Amniotic epithelial cell (primary cell): ENCODE measurements around the gene EMC1.
"Not testable (repeated sequence)": the region's sequence is repeated elsewhere in the genome, so short reads cannot be mapped to it uniquely, and the experiment has no call there.

ENCODE experiments used
- DNase-seq: peaks from one replicate; pipeline ENCODE4 v3.0.0-alpha.2; 2010; ENCODE audit warnings: low read depth

Gene EMC1

DNA sequence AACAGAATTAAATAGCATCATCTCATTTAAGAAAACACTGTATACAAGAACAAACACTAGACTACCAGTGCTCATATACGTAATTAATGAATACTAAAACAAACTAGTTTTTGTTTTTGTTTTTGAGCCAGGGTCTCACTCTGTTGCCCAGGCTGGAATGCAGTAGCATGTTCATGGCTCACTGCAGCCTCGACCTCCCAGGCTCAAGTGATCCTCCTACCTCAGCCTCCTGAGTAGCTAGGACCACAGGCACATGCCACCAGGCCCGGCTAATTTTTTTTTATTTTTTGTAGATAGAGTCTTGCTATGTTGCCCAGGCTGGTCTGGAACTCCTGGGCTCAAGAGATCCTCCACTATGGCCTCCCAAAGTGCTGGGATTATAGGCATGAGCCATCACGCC, 34.7 kb downstream of the EMC1 start:
- DNase-seq: not testable (repeated sequence)

DNA sequence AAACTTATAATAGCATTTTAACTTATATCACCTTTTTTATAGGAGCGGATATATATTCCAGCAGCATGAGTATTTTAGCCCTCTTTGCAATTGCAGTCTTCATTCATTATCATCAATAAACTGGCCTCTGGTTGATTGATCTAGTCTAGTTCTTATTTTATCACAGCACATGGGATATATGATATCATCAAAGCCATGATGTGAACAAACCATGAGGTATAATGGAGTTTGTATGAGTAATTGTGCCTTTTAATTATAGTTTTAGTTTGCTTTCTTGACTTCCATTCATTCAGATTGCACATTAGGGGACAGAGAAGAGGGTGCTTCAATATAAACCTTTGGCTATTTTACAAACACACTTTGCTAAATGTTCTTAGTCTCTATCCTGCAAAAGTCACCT, 37.7 kb downstream of the EMC1 start:
- no peak for DNase-seq

- no peak for DNase-seq
These were observed 39.2 kb downstream of the EMC1 start for GRCh38 chr1:19212167-19212566.

- DNase-seq: no peak
These were observed 40.4 kb downstream of the EMC1 start for GRCh38 chr1:19210772-19211549.

DNA sequence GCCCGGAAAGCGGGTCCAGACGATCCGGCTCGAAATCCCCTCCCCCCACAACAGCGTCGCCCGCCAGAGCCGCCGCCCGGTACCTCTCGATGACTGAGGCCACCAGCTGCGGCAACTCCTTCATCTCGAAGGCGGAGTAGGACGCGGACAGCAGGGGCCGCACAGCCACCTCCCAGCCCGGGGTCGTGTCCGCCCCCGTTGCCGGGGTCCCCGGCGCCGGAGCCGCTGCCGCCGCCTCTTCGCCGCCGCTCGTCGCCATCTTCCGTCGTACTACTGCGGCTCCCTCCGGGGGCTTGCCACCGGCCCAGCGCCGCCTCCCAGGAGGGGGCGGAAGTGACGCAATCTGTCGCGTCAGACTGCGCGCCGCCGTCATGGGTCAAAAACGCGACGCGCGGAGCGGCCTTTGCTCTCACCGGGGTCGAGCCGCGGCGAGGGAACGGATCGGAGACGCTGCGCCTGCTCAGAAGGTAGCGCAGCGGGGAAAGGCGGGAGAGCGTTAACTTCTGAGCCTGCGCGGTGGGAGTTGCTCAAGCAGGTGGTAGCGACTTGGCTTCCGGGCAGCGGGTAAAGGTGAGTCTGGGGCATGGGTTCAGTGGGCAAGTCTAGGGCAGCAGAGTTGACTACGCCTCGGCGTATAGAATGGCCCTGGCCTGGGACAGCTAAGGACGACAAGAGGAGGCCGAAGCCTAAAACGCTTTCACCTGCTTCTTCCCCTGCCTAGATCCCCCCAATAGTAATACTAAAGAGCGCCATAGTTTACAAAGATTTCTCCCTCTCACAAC, 41.1 kb downstream of the EMC1 start, which contains the start of gene UBR4:
Gene UBR4, minus strand, starts transcription at position 277 of the 782 bp plus-strand sequence. Its CDS starts 18 bp downstream, at position 259.
- DNase-seq: peak; percentile 90

GRCh38 chr1:19209439-19209989, 41.8 kb downstream of the EMC1 start:
- DNase-seq: peak; percentile 57

DNA sequence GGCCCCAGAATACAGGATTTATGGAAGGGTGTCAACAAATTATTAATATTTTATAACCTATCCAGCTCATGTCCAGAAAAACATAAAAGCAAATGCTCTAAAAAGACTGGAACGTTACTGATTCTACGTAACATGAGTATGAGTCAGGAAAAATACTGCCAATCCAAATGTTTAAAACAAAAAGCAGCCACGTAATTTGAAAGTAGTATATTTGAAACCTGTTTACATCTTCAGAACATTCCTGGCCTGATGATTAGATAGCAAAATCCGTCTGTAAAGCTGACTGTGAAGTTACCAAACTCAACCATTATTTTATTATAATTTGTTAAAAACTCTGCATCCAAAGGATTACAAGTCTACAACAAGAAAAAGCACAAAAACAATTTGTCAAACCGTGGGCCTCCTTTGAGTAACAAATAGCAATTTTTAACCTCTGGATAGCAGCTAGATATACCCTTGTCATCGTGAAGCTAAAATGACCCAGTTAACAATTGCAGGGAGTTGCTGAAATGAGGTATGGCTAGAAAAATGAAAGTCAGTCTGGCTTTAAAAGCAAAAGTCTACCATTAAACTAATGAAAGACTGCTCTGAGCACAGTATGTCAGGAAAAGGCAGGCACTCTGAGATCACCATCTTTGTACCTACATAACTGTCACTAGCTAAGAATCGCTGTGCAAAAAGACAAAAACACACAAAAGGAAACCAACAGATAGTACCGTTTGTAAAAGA, 42.5 kb downstream of the EMC1 start:
- peak; percentile 84 for DNase-seq

DNA sequence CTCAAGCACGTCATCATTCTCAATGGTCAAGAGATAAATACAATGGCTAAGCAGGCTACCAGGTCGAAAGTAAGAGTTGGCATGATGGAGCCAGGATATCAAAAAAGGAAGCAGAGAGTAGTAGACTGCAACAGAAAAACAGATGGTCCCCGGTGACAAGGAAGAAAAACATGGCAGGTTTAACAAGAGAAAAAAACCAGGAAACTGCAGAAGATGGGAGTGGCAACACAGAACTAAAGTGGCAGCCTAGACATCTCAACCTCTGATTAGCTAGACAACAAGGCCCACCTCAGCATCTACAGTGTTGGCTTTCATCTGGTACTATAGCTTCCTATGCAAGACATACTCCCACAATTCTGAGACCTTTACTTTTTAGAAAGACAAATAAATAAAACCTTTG, 44.4 kb downstream of the EMC1 start:
- DNase-seq: no peak

DNA sequence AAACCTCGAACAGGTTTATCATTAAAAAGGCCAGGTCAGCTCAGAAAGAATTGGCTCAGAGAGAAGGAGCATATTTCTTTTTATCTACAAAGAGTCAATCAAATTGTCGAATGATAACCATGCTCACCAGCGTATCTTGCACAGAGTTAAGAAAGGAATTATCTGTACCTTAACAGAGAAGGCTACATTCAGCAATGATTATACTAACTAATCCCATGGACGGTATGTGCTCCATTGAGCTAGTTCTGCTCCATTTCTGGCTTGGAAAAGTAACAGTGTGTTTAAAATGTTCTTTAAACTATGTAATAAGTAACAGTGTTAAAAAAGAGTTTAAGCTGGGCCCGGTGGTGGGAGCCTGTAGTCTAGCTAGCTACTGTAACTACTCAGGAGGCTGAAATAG, 45.5 kb downstream of the EMC1 start:
- no peak for DNase-seq

DNA sequence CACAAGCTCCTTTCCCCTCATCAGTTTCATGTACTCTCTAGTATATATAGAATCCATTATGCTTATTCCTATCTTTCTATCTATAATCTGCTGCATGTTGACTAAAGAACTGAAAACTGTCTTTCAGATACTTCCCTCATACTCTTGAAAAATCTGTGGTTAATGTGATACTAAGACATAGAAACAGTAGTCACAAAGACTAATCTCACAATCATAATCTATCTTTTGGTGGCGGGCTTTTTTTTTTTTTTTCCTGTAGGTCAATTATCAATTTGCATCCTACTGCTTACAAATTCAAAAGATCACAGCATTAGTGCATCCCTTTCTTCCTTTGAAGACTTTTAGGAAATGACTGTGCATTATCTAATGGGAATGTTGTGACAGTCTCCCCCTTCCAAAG, 45.9 kb downstream of the EMC1 start:
- no peak for DNase-seq

DNA sequence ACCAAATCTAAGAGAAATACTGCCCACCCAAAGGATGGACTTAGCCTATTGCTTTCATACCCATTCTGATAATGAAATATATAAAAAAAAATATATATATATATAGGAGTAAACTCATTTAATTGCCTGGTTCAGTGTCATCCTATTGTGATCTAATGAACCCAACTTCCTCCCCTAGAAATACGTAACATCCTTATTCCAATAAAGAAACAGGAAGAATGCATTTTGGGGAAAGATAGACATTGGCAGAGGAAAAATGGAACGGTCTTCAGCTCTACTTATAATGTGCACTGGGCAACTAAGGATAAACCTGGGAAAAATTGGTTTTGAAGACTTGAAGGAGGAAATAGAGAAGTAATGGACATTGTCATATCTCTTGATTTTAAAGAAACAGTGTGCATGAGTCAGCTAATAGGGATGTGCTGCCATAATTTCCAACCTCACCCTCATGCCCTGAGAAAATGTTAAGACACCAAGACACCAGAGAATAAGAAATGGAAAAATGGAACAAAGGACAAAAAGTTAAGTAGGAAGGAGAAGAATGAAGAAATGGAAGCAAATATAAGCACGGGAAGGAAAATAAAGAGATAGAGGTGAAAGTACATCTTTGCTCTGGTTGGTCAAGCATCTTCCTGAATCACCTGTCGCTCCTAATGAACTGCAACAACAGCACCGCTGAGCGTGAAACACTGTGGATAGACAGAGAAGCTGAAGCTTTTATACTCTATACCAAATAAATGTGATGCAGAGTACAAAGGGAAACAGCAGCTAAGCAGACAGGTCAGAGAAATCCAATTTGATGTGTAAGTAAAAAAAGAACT, 46.7 kb downstream of the EMC1 start:
- DNase-seq: peak; percentile 45

DNA sequence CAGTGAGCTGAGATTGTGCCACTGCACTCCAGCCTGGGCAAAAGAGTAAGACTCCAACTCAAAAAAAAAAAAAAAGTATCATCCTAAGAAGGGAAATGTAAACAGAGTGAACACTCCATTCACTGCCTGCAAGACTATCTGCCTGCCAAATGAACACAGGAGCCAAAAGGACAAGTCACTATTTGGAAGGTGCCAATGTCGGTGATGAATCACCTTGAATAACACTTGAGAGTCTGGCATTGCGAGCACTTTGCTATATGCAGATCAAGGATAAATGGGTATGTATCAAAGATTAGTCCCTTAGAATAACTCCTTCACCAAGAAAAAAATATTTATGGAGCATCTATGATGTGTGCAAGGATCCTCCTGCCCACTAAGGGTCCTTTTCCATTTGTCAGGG, 47.9 kb downstream of the EMC1 start:
- no peak for DNase-seq

- peak; percentile 63 for DNase-seq
These were observed 48.9 kb downstream of the EMC1 start for GRCh38 chr1:19202396-19202795.

GRCh38 chr1:19199969-19200604, 51.2 kb downstream of the EMC1 start:
- no peak for DNase-seq

- no peak for DNase-seq
These were observed 51.9 kb downstream of the EMC1 start for GRCh38 chr1:19199329-19199968.

- no peak for DNase-seq
These were observed 52.5 kb downstream of the EMC1 start for GRCh38 chr1:19198820-19199219.

- peak; percentile 93 for DNase-seq
These were observed 53.5 kb downstream of the EMC1 start for GRCh38 chr1:19197845-19198244.

- no peak for DNase-seq
These were observed 55.0 kb downstream of the EMC1 start for GRCh38 chr1:19196331-19196730.

- DNase-seq: no peak
These were observed 58.3 kb downstream of the EMC1 start for GRCh38 chr1:19193004-19193403.

DNA sequence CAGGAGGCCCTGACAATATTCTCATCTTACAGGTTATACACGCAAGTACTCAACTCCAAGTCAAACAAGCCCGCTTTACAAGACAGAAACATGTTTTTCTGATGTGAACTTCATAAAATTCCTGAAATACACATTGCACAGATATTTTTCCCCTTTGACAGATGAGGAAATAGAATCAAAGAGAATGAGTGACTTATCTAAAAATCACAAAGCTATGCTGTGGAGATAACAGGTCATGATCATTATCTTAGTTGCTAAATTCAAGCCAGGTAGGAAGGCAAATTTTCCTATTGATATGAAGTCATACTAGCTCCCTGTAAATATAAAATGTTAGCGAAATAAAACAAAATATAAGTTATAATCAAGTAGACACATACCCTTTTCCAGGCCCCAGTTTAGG, 59.5 kb downstream of the EMC1 start:
- DNase-seq: no peak
